CD4-positive, CD25-positive, alpha-beta regulatory T cell (primary cell): ENCODE results near the gene PAIP1. TPM values are rescaled to one million over a fixed set of nuclear protein-coding genes. Genes with fewer than 3 reads are reported as not detected.
"Not testable (repeated sequence)": the region's sequence is repeated elsewhere in the genome, so short reads cannot be mapped to it uniquely, and the experiment has no call there.

Experiments used
- ATAC-seq, 2 donors: fragments of 150-1000 bp; cut with Tn5 transposase; one replicate each; pipeline ENCODE4 v1.10.0; 2021; ENCODE audit warnings: low read depth in 2 of 2, moderate number of reproducible peaks in 2 of 2, moderate library complexity in 1 of 2
- DNase-seq, 3 donors: peaks; one replicate each; pipeline versions ENCODE4 v3.0.0 to v3.0.0-alpha.2; 2012 to 2022; ENCODE audit warnings: mixed read lengths in 1 of 3
- H3K27ac ChIP-seq: one replicate; pipeline ENCODE4 v1.7.0; 2013; ENCODE audit warnings: mild to moderate bottlenecking, low read length; ENCODE audit not compliant: insufficient read depth, poor library complexity, severe bottlenecking
- H3K27me3 ChIP-seq: one replicate; pipeline ENCODE4 v1.7.0; 2013; ENCODE audit warnings: low read length; ENCODE audit not compliant: control insufficient read depth, insufficient read depth
- H3K36me3 ChIP-seq: one replicate; pipeline ENCODE4 v1.7.0; 2013; ENCODE audit warnings: mild to moderate bottlenecking, low read length, moderate library complexity; ENCODE audit not compliant: control insufficient read depth, insufficient read depth
- H3K4me1 ChIP-seq: 2 replicates; pipeline ENCODE4 v1.7.0; 2013; ENCODE audit warnings: mild to moderate bottlenecking, low read length; ENCODE audit not compliant: insufficient read depth, control insufficient read depth, poor library complexity, severe bottlenecking
- H3K4me3 ChIP-seq: one replicate; pipeline ENCODE4 v1.7.0; 2013; ENCODE audit warnings: low read depth, mild to moderate bottlenecking, low read length, moderate library complexity
- H3K9me3 ChIP-seq, 2 experiments: 1 replicate in 1 of 2; 2 replicates in 1 of 2; pipeline ENCODE4 v1.7.0; 2013; ENCODE audit warnings: low read length in 2 of 2, mild to moderate bottlenecking in 1 of 2, moderate library complexity in 1 of 2; ENCODE audit not compliant: control insufficient read depth in 2 of 2
- H3K27ac Mint-ChIP-seq, 3 donors: one replicate each; pipeline ENCODE4 v1.8.0; 2020 to 2022; ENCODE audit warnings: mild to moderate bottlenecking in 3 of 3, mixed read lengths in 3 of 3, moderate library complexity in 2 of 3
- H3K27me3 Mint-ChIP-seq: one replicate; pipeline ENCODE4 v1.8.0; 2022; ENCODE audit warnings: mild to moderate bottlenecking, mixed read lengths
- H3K36me3 Mint-ChIP-seq: one replicate; pipeline ENCODE4 v1.8.0; 2020; ENCODE audit warnings: mixed read lengths
- H3K4me1 Mint-ChIP-seq, 4 donors: one replicate each; pipeline ENCODE4 v1.8.0; 2020 to 2022; ENCODE audit warnings: mixed read lengths in 4 of 4, mild to moderate bottlenecking in 1 of 4
- H3K4me3 Mint-ChIP-seq, 4 donors: one replicate each; pipeline ENCODE4 v1.8.0; 2020 to 2022; ENCODE audit warnings: mild to moderate bottlenecking in 4 of 4, mixed read lengths in 4 of 4, moderate library complexity in 3 of 4
- H3K9me3 Mint-ChIP-seq, 7 donors: one replicate each; pipeline ENCODE4 v1.8.0; 2020 to 2022; ENCODE audit warnings: mixed read lengths in 7 of 7, mild to moderate bottlenecking in 3 of 7, moderate library complexity in 2 of 7
- polyA plus RNA-seq, 4 donors: library from polyadenylated mRNA; unstranded; fragments of 300-500 nt; fragmentation: Illumina TruSeq; gene quantifications; one replicate each; pipeline ENCODE4 v1.2.3, GENCODE V29; 2021
- total RNA-seq: library from RNA; stranded (reverse); gene quantifications from one replicate; pipeline ENCODE4 v1.2.3, GENCODE V29; 2022

The PAIP1 gene
- total and polyA plus RNA-seq, 5 donors from 2014 or later: 31.2 to 49.6 (median 43.2) TPM

DNA sequence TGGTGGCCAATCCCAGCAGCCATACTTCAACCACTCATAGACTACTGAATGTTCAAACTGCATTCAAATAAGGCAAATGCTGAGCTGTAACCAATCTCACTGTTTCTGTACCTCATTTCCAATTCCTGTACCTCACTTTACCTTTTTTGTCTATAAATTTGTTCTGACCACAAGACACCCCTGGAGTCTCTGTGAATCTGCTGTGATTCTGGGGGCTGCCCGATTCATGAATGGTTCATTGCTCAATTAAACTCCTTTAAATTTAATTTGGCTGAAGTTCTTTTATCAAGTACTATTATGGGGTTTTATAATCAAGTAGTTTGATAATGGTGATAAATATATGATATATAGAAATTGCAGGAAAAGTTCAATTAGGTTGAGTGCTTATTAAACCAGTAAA lies 42.0 kb upstream of the PAIP1 start:
- not testable (repeated sequence) for H3K9me3 Mint-ChIP-seq, H3K27ac Mint-ChIP-seq, H3K9me3 ChIP-seq, H3K36me3 Mint-ChIP-seq, H3K4me3 ChIP-seq, H3K27ac ChIP-seq, ATAC-seq, H3K36me3 ChIP-seq, DNase-seq, H3K27me3 Mint-ChIP-seq, H3K27me3 ChIP-seq
- H3K4me3 Mint-ChIP-seq: peak overlapping the region in 1 of 4 donors; percentile 85
- peaks cover 27% of the 10 kb centered on the region for H3K4me1 ChIP-seq
- H3K4me1 Mint-ChIP-seq: peaks cover 14 to 32% (median 22%) of the 10 kb centered on the region in 4 donors

- H3K9me3 Mint-ChIP-seq: peaks cover 0 to 3% (median 0%) of the 10 kb centered on the region in 7 donors
Observed at GRCh38 chr5:43592363-43592762, 35.5 kb upstream of the PAIP1 start.

GRCh38 chr5:43590700-43591099 lies 33.8 kb upstream of the PAIP1 start:
- Histone ChIP-seq H3K9me3 (no peaks in the 10 kb centered on the region), H3K27me3 (no peaks in the 10 kb centered on the region), H3K27ac (no peak overlapping the region), H3K4me3 (no peak overlapping the region), H3K36me3 (no peaks in the 10 kb centered on the region), H3K4me1 (peaks cover 2% of the 10 kb centered on the region)
- Mint-ChIP-seq H3K36me3 (peaks cover 19% of the 10 kb centered on the region), H3K4me1 (peaks cover 0 to 6% (median under 1%) of the 10 kb centered on the region in 4 donors), H3K9me3 (peaks cover 0 to 3% (median 0%) of the 10 kb centered on the region in 7 donors), H3K27ac (no peak overlapping the region), H3K27me3 (no peaks in the 10 kb centered on the region), H3K4me3 (no peak overlapping the region)
- ATAC-seq: no peak
- no peak for DNase-seq

More at GRCh38 chr5:43592363-43592762, 35.5 kb upstream of the PAIP1 start:
- Histone ChIP-seq H3K4me3 (no peak overlapping the region), H3K4me1 (peaks cover 2% of the 10 kb centered on the region), H3K36me3 (no peaks in the 10 kb centered on the region), H3K27ac (no peak overlapping the region), H3K9me3 (no peaks in the 10 kb centered on the region), H3K27me3 (no peaks in the 10 kb centered on the region)
- no peaks in the 10 kb centered on the region for H3K27me3 Mint-ChIP-seq
- ATAC-seq (no peak), DNase-seq (no peak)
- peaks cover 10% of the 10 kb centered on the region for H3K36me3 Mint-ChIP-seq
- H3K27ac Mint-ChIP-seq: peak overlapping the region in 1 of 3 donors; percentile 50
- H3K4me1 Mint-ChIP-seq: peaks cover 0 to 6% (median under 1%) of the 10 kb centered on the region in 4 donors
- H3K4me3 Mint-ChIP-seq: no peak overlapping the region

DNA sequence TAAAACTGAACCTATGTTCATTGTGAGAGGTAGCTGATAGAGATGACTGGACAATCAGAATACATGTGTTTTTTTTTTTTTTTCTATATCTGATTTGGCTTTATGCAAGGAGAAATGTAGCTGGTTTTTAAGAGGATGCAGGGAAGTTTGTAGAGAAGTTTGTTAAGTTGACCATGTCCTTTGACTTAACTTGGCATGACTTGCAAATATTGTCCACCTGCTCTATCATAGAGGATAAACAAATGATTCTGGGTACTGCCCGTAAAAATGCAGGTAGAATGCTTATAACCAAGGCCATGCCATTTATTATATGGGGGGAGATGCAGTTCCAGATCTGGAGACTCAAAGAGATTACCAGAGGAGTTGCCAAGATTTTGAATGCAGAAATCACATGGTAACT lies 32.4 kb upstream of the PAIP1 start:
- H3K4me1 Mint-ChIP-seq: peaks cover 0 to 6% (median under 1%) of the 10 kb centered on the region in 4 donors
- peaks cover 0 to 3% (median 0%) of the 10 kb centered on the region in 7 donors for H3K9me3 Mint-ChIP-seq

DNA sequence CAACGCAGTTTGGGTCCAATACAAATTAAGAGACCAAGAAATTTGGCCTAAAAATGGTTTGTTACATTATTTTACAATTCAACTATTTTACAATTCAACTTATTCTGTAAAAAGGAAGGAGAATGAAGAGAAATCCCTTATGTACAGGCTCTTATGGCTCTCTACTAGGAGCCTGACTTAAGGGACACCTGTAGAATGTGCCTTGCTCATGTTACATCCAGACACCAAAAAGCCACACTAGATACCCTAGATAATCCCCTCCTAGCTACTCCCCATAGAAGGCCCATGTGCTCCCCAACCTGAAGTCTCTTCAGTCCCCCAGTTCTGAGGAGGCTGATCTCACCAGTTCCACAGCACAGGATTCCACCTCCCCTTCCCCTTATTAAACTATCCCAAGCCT lies 32.0 kb upstream of the PAIP1 start:
- H3K27ac Mint-ChIP-seq: no peak overlapping the region
- Histone ChIP-seq H3K4me3 (no peak overlapping the region), H3K36me3 (no peaks in the 10 kb centered on the region), H3K4me1 (peaks cover 2% of the 10 kb centered on the region), H3K9me3 (no peaks in the 10 kb centered on the region), H3K27ac (no peak overlapping the region), H3K27me3 (no peaks in the 10 kb centered on the region)
- peaks cover 19% of the 10 kb centered on the region for H3K36me3 Mint-ChIP-seq
- no peak for ATAC-seq
- no peaks in the 10 kb centered on the region for H3K27me3 Mint-ChIP-seq
- no peak for DNase-seq
- peaks cover 0 to 6% (median under 1%) of the 10 kb centered on the region in 4 donors for H3K4me1 Mint-ChIP-seq
- peaks cover 0 to 3% (median 0%) of the 10 kb centered on the region in 7 donors for H3K9me3 Mint-ChIP-seq
- no peak overlapping the region for H3K4me3 Mint-ChIP-seq

More for the DNA sequence above, 32.4 kb upstream of the PAIP1 start:
- no peak overlapping the region for H3K4me3 Mint-ChIP-seq
- H3K36me3 Mint-ChIP-seq: peaks cover 19% of the 10 kb centered on the region
- peaks cover 2% of the 10 kb centered on the region for H3K4me1 ChIP-seq
- H3K27ac ChIP-seq: no peak overlapping the region
- no peaks in the 10 kb centered on the region for H3K27me3 ChIP-seq
- H3K27me3 Mint-ChIP-seq: no peaks in the 10 kb centered on the region
- no peak overlapping the region for H3K27ac Mint-ChIP-seq
- H3K4me3 ChIP-seq: no peak overlapping the region
- no peaks in the 10 kb centered on the region for H3K36me3 ChIP-seq
- DNase-seq: no peak
- no peak for ATAC-seq
- H3K9me3 ChIP-seq: no peaks in the 10 kb centered on the region

- DNase-seq (no peak), ATAC-seq (no peak)
- no peaks in the 10 kb centered on the region for H3K4me1 ChIP-seq
- H3K4me3 ChIP-seq: no peak overlapping the region
- Mint-ChIP-seq H3K27me3 (no peaks in the 10 kb centered on the region), H3K9me3 (no peaks in the 10 kb centered on the region), H3K36me3 (peaks cover 26% of the 10 kb centered on the region), H3K4me1 (peaks cover 0 to 5% (median 0%) of the 10 kb centered on the region in 4 donors), H3K4me3 (no peak overlapping the region), H3K27ac (no peak overlapping the region)
- no peak overlapping the region for H3K27ac ChIP-seq
- H3K36me3 ChIP-seq: peaks cover 8% of the 10 kb centered on the region
- no peaks in the 10 kb centered on the region for H3K27me3 ChIP-seq
- H3K9me3 ChIP-seq: no peaks in the 10 kb centered on the region
Observed at GRCh38 chr5:43584166-43584699, 27.4 kb upstream of the PAIP1 start.

DNA sequence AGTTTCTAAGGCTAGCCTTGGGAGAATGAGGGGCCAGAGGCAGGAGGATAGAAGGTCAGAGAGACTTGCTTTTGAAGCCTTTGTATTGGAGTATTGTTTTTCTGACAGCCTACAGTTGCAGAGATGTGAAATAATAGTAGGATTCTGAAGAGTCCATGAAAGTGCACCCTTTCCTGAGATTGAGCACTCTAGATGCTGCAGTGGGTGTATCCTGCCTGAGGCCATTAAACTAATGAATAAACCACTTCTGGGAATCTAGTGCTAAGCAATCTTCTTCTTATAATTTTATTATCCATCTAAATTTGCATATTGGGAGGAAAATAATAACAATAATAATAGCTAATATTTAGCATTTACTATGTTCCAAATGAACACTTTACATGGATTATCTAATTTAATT lies 26.8 kb upstream of the PAIP1 start:
- Mint-ChIP-seq H3K9me3 (no peaks in the 10 kb centered on the region), H3K27me3 (no peaks in the 10 kb centered on the region), H3K4me1 (peaks cover 0 to 5% (median 0%) of the 10 kb centered on the region in 4 donors), H3K4me3 (no peak overlapping the region), H3K36me3 (peaks cover 26% of the 10 kb centered on the region), H3K27ac (no peak overlapping the region)
- H3K4me1 ChIP-seq: no peaks in the 10 kb centered on the region
- no peaks in the 10 kb centered on the region for H3K9me3 ChIP-seq
- DNase-seq (no peak), ATAC-seq (no peak)
- no peak overlapping the region for H3K27ac ChIP-seq
- H3K4me3 ChIP-seq: no peak overlapping the region
- peaks cover 8% of the 10 kb centered on the region for H3K36me3 ChIP-seq
- H3K27me3 ChIP-seq: no peaks in the 10 kb centered on the region
